Gastroesophageal sphincter (tissue), 3 donors: ENCODE measurements around the gene EZH1.

Source experiments
- POLR2A ChIP-seq, 2 donors: fragments of 450-650 bp; IDR thresholded peaks; one replicate each; pipeline ENCODE4 v1.6.1; 2017; ENCODE audit warnings: antibody characterized with exemption in 2 of 2, mild to moderate bottlenecking in 2 of 2, moderate library complexity in 1 of 2
- POLR2AphosphoS5 ChIP-seq: sonication (generic); formaldehyde crosslinking; IDR thresholded peaks from one replicate; pipeline ENCODE4 v1.6.1; 2017; ENCODE audit warnings: antibody characterized with exemption
- TF ChIP-seq, protein P1 (sequence below), 4 experiments: fragments of 200-600 bp in 2 of 4; fragments of 450-650 bp in 2 of 4; sonication (generic) in 1 of 4; IDR thresholded peaks; one replicate each; pipeline ENCODE4 v1.5.1; 2017 to 2019; ENCODE audit warnings: antibody characterized with exemption in 4 of 4, mild to moderate bottlenecking in 2 of 4, moderate library complexity in 2 of 4

DNA sequence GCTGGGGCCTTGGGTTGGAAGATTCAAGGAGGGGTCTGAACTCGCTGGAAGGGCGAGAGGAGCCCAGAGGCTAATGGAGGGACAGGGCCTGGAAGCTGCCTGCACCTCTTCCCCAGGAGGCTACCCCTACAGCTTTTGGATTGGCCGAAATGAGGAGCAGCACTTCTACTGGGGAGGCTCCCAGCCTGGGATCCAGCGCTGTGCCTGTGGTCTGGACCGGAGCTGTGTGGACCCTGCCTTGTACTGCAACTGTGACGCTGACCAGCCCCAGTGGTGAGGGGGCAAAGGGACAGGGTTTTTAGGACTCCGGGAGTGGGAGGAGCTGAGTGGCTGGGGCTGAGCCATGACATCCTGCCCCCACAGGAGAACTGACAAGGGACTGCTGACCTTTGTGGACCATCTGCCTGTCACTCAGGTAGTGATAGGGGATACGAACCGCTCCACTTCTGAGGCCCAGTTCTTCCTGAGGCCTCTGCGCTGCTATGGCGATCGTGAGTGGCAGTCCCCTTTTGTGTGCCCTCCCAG, 53.8 kb downstream of the EZH1 start:
- TF ChIP-seq, protein P1, sequence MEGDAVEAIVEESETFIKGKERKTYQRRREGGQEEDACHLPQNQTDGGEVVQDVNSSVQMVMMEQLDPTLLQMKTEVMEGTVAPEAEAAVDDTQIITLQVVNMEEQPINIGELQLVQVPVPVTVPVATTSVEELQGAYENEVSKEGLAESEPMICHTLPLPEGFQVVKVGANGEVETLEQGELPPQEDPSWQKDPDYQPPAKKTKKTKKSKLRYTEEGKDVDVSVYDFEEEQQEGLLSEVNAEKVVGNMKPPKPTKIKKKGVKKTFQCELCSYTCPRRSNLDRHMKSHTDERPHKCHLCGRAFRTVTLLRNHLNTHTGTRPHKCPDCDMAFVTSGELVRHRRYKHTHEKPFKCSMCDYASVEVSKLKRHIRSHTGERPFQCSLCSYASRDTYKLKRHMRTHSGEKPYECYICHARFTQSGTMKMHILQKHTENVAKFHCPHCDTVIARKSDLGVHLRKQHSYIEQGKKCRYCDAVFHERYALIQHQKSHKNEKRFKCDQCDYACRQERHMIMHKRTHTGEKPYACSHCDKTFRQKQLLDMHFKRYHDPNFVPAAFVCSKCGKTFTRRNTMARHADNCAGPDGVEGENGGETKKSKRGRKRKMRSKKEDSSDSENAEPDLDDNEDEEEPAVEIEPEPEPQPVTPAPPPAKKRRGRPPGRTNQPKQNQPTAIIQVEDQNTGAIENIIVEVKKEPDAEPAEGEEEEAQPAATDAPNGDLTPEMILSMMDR (IDR thresholded peaks at IDR 0.05) = no peak
- TF ChIP-seq POLR2AphosphoS5 (no peak), POLR2A (IDR thresholded peaks at IDR 0.05) (no peak)
